CD4-positive, alpha-beta T cell treated with Interleukin-12 subunit alpha and Interleukin-12 subunit beta, for 1 hour (primary cell): ENCODE measurements around the gene ARHGAP15.

ENCODE experiments used
- DNase-seq: peaks from one replicate; pipeline ENCODE4 v3.0.0-alpha.2; 2020

Gene ARHGAP15

GRCh38 chr2:143229952-143230351 is 100.7 kb downstream of the ARHGAP15 start:
- no peak for DNase-seq

DNA sequence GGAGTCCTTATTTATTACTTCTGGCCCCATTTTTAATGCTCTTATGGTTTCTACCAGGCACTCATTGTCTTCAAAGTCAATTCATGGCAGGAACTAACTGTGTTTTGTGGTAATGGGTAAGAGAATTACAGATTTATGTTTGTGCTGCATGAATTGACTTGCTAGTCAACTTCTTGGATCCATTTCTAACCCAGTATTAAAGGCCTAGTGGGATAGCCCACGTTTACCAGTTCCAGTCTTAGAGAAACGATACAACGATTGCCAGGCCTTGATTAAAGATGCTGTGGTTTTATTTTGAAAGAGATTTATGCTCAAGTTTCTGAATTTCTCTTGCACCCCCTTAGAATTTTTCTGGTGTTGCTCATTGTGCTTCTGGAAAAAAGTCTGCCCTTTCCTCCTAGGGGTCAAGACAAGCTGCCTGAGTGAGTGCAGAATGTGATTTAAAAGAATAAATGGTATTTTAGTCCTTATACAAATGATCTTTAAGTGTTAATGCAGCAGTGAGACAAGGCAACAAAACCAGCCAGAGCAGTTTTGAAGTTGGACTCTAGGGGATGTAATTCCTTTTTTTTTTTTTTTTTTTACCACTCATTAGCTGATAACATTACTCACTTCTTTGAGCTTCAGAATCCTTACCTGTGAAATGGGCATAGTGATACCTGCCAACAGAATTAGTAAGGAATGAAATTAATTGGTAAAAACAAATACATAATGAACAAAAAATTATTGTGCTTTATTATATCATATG is 101.5 kb downstream of the ARHGAP15 start:
- no peak for DNase-seq

DNA sequence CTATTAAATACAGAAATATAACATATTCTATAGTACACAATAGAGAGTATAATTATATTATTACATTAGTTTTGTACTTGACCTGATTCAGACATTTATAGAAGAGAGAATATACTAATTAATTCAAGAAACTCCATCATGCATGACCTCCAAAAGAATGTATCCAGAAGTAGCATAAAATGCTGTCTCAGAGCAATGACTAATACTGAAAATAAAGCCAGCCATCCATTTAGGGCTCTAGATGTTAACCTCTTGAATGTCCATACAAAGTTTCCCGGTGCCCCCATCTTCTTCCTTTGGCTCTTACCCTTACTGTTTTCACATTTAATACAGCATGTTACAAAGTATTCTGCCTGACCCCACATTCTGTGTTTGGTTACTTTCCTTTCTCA is 102.0 kb downstream of the ARHGAP15 start:
- DNase-seq: no peak

DNA sequence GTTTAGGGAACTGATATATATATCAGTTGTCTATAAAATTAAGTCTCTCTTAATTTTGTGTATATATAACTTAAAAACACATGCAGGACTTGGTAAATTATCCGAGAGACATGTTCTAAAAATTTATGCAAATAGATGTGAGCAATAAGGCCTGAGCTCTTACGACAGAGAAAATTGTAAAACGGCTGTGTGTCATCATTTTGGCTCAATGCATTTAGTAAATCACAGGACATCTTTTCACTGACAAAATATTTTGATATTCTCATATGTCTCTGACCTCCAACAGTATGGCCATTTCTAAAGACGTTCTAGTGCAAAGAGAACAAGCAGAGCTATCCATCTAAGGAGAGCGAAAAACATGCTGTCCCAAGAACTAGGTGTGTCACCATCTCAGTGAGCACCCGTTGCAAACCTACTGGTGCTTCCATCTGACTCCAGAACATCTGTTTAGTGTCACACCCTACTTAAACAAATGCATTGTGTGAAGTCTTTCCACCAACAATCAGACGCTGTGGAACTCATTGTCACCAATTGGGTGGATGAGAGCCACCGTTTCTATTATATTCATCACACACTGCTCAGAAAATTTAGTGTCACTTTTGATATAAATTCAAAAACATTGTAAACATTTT is 108.0 kb downstream of the ARHGAP15 start:
- DNase-seq: no peak

GRCh38 chr2:143241403-143242088 is 112.3 kb downstream of the ARHGAP15 start:
- no peak for DNase-seq

- DNase-seq: no peak
Measured at GRCh38 chr2:143246246-143246645, 117.0 kb downstream of the ARHGAP15 start.

DNA sequence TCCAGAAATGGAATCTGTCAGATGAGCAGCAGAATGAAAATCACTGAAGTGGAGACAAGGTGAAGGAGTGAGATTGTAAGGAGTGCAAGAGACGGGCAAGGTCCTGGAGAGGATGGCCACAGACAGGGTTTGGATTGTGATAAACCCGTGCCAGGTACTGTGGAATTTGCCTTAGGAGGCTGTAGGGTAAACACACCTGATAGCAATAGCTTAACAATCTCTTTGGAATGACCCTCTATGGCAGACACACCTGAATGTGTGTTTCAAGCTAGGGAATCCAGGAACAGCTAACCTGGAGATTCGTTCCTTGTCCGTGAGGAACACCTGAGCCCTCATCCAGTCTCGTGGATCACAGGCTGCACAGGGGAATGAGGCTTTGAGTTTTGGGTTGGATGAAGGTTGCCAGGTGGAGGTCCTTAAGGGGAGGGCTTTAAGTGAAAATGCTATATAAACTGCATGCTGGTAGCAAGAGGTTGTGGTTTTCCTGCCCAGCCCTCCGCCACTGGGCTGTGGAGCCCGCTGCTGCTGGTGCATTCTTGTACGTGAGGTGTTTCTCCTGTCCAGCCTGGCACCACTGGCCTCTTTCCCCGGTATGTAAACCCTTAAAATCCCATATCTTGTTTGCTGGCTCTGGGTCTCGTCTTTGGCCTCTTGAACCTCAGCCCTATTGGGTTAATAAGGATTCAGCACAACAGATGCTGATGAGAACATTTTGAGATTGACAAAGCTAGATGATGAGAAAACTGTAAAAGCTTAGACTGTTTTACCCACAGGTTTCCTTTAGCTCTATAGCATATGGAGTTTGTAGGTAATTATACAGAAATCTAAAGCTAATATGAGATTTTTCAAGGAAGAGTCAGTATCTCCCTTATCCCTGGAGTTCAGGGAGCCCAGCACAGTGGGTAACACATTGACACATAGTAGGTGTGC is 117.9 kb downstream of the ARHGAP15 start:
- no peak for DNase-seq

GRCh38 chr2:143248631-143249030 is 119.4 kb downstream of the ARHGAP15 start:
- DNase-seq: no peak

DNA sequence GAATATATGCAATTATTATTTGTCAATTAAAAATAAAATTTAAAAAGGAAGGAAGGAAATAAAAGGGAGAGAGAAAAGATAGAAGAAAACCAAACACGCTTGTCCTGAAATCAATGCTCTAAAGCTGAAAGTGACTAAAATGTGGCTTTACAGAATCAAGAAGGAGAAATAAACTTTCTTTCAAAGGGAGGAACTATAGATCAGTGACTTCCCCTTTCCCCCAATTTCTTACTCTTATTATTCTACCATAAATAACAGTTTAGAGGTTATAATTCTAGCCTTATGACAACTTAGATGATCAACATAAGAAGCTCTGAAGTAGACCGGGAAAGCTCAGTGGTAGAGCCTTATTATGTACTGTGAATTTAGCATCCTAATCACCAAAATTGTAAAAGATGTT is 122.5 kb downstream of the ARHGAP15 start:
- no peak for DNase-seq

- no peak for DNase-seq
Measured at GRCh38 chr2:143252138-143252907, 123.1 kb downstream of the ARHGAP15 start.

DNA sequence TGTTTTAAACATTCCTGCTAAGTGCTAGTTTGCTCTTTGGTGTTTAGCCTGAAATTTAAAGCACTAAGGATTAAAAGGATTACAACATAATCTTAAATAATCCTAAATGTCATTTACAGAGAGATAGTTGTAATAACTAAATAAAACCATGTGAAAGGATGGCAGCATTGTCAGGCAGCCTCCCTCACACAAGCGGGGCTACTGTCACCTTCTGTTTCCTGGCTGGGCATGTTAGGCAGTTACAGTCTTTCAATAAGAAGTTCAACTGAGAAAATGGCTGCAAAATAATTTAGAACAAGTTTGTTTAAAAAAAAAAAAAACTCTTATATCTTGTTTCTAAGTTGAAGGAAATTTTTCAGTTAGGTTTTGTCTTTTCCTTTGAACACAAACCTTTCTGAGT is 124.9 kb downstream of the ARHGAP15 start:
- DNase-seq: peak; percentile 56

GRCh38 chr2:143255086-143255485 is 125.9 kb downstream of the ARHGAP15 start:
- no peak for DNase-seq

DNA sequence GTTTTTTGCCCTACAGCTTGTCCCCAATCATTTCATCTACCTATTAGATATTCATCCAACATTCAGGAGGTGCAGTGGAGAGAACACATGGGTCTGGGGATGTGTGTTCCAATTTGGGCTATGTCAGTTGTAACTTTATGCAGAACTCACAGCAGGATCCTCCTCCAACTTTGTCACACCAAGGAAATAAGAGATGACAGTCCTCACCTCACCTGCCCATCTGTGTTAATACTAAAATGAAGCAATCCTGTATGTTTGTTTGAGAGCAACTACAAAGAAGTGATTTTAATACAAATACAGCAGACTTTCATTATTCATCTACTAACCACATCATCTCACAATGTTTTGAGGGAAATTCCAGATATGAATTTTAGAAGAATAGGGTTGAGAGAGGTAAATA is 126.7 kb downstream of the ARHGAP15 start:
- peak; percentile 49 for DNase-seq

DNA sequence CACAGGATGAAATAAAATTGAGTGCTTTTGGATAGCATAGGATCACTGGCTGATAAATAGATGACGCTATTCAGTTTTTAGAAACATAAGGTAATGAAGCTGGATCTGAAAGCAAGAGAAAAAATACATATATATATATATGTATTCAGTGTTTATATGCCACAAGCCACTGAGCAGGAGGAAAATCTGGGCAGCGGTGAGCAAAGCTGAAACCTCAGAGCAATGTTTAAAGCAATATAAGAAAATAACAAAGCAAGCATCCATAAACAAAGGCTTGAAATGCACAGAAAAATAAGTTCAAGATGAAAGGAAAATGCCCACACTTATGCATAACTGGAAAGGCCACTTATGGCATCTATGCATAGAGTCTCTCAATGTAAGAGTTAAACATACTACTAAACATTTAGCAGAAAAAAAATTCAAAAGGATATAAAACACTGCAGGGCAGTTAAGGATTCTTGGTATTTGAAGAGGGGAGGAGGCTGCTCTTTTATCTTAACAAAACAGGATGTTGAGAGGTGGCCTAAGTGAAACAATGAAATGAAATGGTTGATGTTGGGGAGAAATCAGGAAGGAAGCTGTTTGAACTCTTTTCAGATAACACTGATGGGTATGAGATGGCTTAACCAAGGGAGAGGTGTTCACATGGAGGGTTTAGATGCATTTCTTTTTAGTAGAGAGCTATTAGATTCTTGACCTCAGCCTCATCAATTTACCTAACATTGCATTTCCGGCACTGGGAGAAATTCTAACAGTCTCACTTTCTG is 129.1 kb downstream of the ARHGAP15 start:
- DNase-seq: peak; percentile 71

- peak; percentile 84 for DNase-seq
Measured at GRCh38 chr2:143259368-143259958, 130.2 kb downstream of the ARHGAP15 start.

DNA sequence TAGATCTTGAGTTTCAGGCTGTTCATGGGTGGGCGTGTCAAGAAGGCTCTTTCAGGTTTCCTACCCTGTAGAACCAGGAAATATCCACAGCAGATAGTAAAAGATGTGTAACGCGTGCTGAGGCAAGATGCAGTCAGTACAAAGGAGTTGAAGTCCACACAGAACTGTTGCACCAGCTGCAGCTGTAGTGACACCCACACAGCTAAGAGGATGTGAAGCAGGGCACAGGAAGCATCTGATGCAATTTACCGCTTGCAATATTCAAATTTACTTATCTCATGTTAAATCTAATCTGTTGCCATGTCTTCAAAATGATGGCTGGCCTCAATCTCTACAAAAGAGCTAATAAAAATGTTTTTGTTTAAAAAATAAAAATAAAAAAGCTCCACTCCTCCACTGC is 132.8 kb downstream of the ARHGAP15 start:
- peak; percentile 73 for DNase-seq

GRCh38 chr2:143262389-143262788 is 133.2 kb downstream of the ARHGAP15 start:
- no peak for DNase-seq

DNA sequence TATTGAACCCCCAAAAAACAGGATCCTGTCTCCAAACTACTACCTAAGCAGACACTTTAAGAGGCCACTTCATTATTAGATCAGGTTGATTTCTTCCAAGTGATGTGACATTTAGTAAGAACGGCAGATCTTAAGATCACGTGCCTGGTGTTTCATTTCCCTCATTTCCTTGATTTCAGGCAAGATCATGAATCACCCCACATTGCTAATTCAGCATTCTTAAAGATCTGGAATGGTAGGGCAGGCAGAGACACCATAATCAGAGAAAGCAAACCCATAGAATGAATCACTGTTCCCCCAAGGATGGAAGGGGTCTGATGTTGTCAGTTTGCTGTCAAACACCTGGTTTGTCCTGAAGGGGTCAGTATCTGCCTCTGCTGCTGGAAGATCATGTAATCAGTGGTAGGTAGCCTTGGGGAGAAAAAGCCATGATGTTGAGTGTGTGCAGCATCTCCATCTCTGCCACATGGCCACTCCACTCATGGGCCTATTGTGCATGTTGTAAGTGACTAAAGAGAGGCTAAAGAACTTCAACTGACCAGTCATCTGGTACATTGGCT is 133.9 kb downstream of the ARHGAP15 start:
- DNase-seq: no peak

DNA sequence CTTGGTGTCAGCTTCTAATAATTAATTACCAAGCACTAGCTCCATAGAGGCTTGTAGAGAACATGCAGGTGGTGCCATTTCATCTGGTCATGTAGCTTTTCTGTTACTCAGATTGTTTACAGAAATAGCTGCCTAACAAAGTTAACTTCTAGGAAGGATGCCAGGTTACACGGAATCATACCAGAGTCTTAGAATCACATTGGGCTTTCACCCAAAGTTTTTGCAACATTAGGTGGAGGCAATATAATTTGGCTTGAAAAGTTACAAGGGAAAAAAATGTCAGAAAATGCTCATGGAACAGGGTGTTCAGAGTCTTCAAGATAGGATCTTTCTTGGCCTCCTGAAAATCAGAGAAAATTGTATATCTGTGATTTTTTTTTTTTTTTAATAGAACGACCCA is 135.6 kb downstream of the ARHGAP15 start:
- DNase-seq: no peak

GRCh38 chr2:143279672-143280071 is 150.5 kb downstream of the ARHGAP15 start:
- no peak for DNase-seq
